Retinal pigment epithelial cell (primary cell): Measurements from ENCODE around the gene SWSAP1.

Source experiments
- DNase-seq: peaks from one replicate; pipeline ENCODE4 v3.0.0-alpha.2; 2010; ENCODE audit warnings: low read depth
- H3K4me3 ChIP-seq: 2 replicates; pipeline ENCODE4 v1.5.1; 2011; ENCODE audit warnings: mild to moderate bottlenecking, low read length, control low read depth, moderate library complexity
- CTCF ChIP-seq: conservative IDR thresholded peaks from 2 replicates; pipeline ENCODE4 v1.5.1; 2011; ENCODE audit warnings: low read depth, low read length, control low read depth, inconsistent platforms

Gene SWSAP1

GRCh38 chr19:11364296-11364904 lies 10.1 kb upstream of the SWSAP1 start:
- TF ChIP-seq CTCF: no peak
- H3K4me3 ChIP-seq: no peak overlapping the region
- DNase-seq: no peak

GRCh38 chr19:11364935-11365334 lies 9.5 kb upstream of the SWSAP1 start:
- no peak for TF ChIP-seq CTCF
- DNase-seq: no peak
- no peak overlapping the region for H3K4me3 ChIP-seq

- TF ChIP-seq CTCF: no peak
- H3K4me3 ChIP-seq: no peak overlapping the region
- DNase-seq: no peak
Measured at GRCh38 chr19:11365557-11366117, 8.8 kb upstream of the SWSAP1 start.

GRCh38 chr19:11367528-11367927 lies 6.9 kb upstream of the SWSAP1 start:
- no peak for TF ChIP-seq CTCF
- H3K4me3 ChIP-seq: no peak overlapping the region

GRCh38 chr19:11370744-11371143 lies 3.7 kb upstream of the SWSAP1 start:
- no peak for DNase-seq
- no peak for TF ChIP-seq CTCF
- H3K4me3 ChIP-seq: no peak overlapping the region

More at GRCh38 chr19:11367528-11367927, 6.9 kb upstream of the SWSAP1 start:
- no peak for DNase-seq

GRCh38 chr19:11373166-11373884 lies 1.1 kb upstream of the SWSAP1 start:
- TF ChIP-seq CTCF: no peak
- DNase-seq: no peak

More at GRCh38 chr19:11373166-11373884, 1.1 kb upstream of the SWSAP1 start:
- H3K4me3 ChIP-seq: no peak overlapping the region
